HepG2 (cell line): ENCODE data around the gene CIAO3. TPM values are rescaled to one million over a fixed set of nuclear protein-coding genes. Genes with fewer than 3 reads are reported as not detected.
A peak's percentile ranks its signal among the peaks of the same experiment; 100 is the strongest.

Experiments used
- FOXA1 ChIP-seq, 2 experiments: fragments of 450-650 bp in 1 of 2; sonication (generic) in 1 of 2; formaldehyde crosslinking in 1 of 2; IDR thresholded peaks; 2 replicates each; pipeline versions ENCODE4 v1.4.0 to v1.6.1; 2016 to 2020; ENCODE audit warnings: missing genetic modification reagents in 1 of 2
- GABPB1 ChIP-seq: IDR thresholded peaks from 2 replicates; pipeline ENCODE4 v1.6.1; 2016; ENCODE audit warnings: mild to moderate bottlenecking, missing genetic modification reagents, moderate library complexity, missing compliant biosample characterization
- HNF4G ChIP-seq, 2 experiments: sonication (generic) in 1 of 2; formaldehyde crosslinking in 1 of 2; IDR thresholded peaks; 2 replicates each; pipeline versions ENCODE4 v1.4.0 to v1.6.1; 2011 to 2020; ENCODE audit warnings: borderline replicate concordance in 2 of 2, low read depth in 2 of 2, mild to moderate bottlenecking in 2 of 2, low read length in 1 of 2, missing genetic modification reagents in 1 of 2, moderate library complexity in 1 of 2
- HOXA9 ChIP-seq: sonication (generic); formaldehyde crosslinking; IDR thresholded peaks from 2 replicates; pipeline ENCODE4 v1.8.1; 2022; ENCODE audit warnings: missing genetic modification reagents, mild to moderate bottlenecking, moderate library complexity, borderline replicate concordance
- ISL2 ChIP-seq: sonication (generic); formaldehyde crosslinking; IDR thresholded peaks from 2 replicates; pipeline ENCODE4 v1.5.0; 2020; ENCODE audit warnings: missing genetic modification reagents
- KLF12 ChIP-seq: sonication (generic); formaldehyde crosslinking; IDR thresholded peaks from 2 replicates; pipeline ENCODE4 v1.4.0; 2020; ENCODE audit warnings: missing genetic modification reagents, borderline replicate concordance
- MED1 ChIP-seq: sonication (generic); formaldehyde crosslinking; IDR thresholded peaks from 2 replicates; pipeline ENCODE4 v1.4.0; 2020; ENCODE audit warnings: missing genetic modification reagents
- MEIS1 ChIP-seq: sonication (generic); formaldehyde crosslinking; IDR thresholded peaks from 2 replicates; pipeline ENCODE4 v1.9.0; 2021; ENCODE audit warnings: mild to moderate bottlenecking, missing genetic modification reagents, moderate library complexity, borderline replicate concordance
- NFIC ChIP-seq: IDR thresholded peaks from 2 replicates; pipeline ENCODE4 v1.6.1; 2012; ENCODE audit warnings: mild to moderate bottlenecking, low read length, inconsistent platforms
- NFKBIZ ChIP-seq: IDR thresholded peaks from 2 replicates; pipeline ENCODE4 v1.6.1; 2018; ENCODE audit warnings: missing genetic modification reagents, missing compliant biosample characterization
- PCBP1 ChIP-seq: fragments of 200-400 bp; formaldehyde crosslinking; IDR thresholded peaks from 2 replicates; pipeline ENCODE4 v1.6.1; 2017; ENCODE audit warnings: mild to moderate bottlenecking, low read depth, low read length, borderline replicate concordance
- RELA ChIP-seq: sonication (generic); formaldehyde crosslinking; IDR thresholded peaks from 2 replicates; pipeline ENCODE4 v1.4.0; 2020; ENCODE audit warnings: missing genetic modification reagents
- SIX4 ChIP-seq: sonication (generic); formaldehyde crosslinking; IDR thresholded peaks from 2 replicates; pipeline ENCODE4 v1.4.0; 2020; ENCODE audit warnings: missing genetic modification reagents
- ZNF253 ChIP-seq: sonication (generic); formaldehyde crosslinking; IDR thresholded peaks from 2 replicates; pipeline ENCODE4 v1.8.0; 2022; ENCODE audit warnings: mild to moderate bottlenecking, missing genetic modification reagents, borderline replicate concordance
- ZNF460 ChIP-seq: sonication (generic); formaldehyde crosslinking; IDR thresholded peaks from 2 replicates; pipeline ENCODE4 v1.5.1; 2020; ENCODE audit warnings: missing genetic modification reagents, mild to moderate bottlenecking, borderline replicate concordance
- ZNF557 ChIP-seq: sonication (generic); formaldehyde crosslinking; IDR thresholded peaks from 2 replicates; pipeline ENCODE4 v1.4.0; 2020; ENCODE audit warnings: missing genetic modification reagents
- ZNF607 ChIP-seq: sonication (generic); formaldehyde crosslinking; IDR thresholded peaks from 2 replicates; pipeline ENCODE4 v1.5.1; 2020; ENCODE audit warnings: missing genetic modification reagents, mild to moderate bottlenecking, borderline replicate concordance
- ZNF703 ChIP-seq: sonication (generic); formaldehyde crosslinking; IDR thresholded peaks from 2 replicates; pipeline ENCODE4 v1.5.1; 2020; ENCODE audit warnings: missing genetic modification reagents, mild to moderate bottlenecking, moderate library complexity, borderline replicate concordance
- ZNF773 ChIP-seq: sonication (generic); formaldehyde crosslinking; IDR thresholded peaks from 2 replicates; pipeline ENCODE4 v1.4.0; 2020; ENCODE audit warnings: missing genetic modification reagents, borderline replicate concordance
- ZNF878 ChIP-seq: sonication (generic); formaldehyde crosslinking; IDR thresholded peaks from 2 replicates; pipeline ENCODE4 v1.8.1; 2023; ENCODE audit warnings: mild to moderate bottlenecking, missing genetic modification reagents, moderate library complexity
- ZSCAN9 ChIP-seq: IDR thresholded peaks from 2 replicates; pipeline ENCODE4 v1.6.1; 2016; ENCODE audit warnings: borderline replicate concordance
- polyA plus RNA-seq, 8 experiments: library from polyadenylated mRNA; depleted of rRNA in 3 of 8; stranded (reverse) in 7 of 8; unstranded in 1 of 8; fragments of >200 nt; fragmentation: Illumina TruSeq in 4 of 8; extraction: Trizol in 4 of 8; gene quantifications; 2 replicates each; pipeline versions ENCODE4 v1.2.1 to v1.2.3, GENCODE V29; 2011 to 2016; ENCODE audit warnings: low read depth in 4 of 8, missing spikeins in 1 of 8, mixed read lengths in 1 of 8; ENCODE audit not compliant: insufficient read depth in 1 of 8
- total RNA-seq, 5 experiments: library from RNA; depleted of rRNA; stranded (reverse); fragments of >200 nt; fragmentation: Illumina TruSeq; extraction: Trizol; gene quantifications; 2 replicates each; pipeline ENCODE4 v1.2.3, GENCODE V29; 2016; ENCODE audit warnings: low read depth in 1 of 5
- TF ChIP-seq, protein P1 (sequence below): sonication (generic); formaldehyde crosslinking; IDR thresholded peaks from 2 replicates; pipeline ENCODE4 v1.4.0; 2020; ENCODE audit warnings: missing genetic modification reagents
- TF ChIP-seq, protein P2 (sequence below): sonication (generic); formaldehyde crosslinking; IDR thresholded peaks from 2 replicates; pipeline ENCODE4 v1.8.1; 2023; ENCODE audit warnings: mild to moderate bottlenecking, missing genetic modification reagents, borderline replicate concordance
- TF ChIP-seq, protein P3 (sequence below), 2 experiments: sonication (generic) in 1 of 2; formaldehyde crosslinking in 1 of 2; IDR thresholded peaks; 2 replicates each; pipeline versions ENCODE4 v1.5.1 to v1.6.1; 2011 to 2020; ENCODE audit warnings: borderline replicate concordance in 1 of 2, low read depth in 1 of 2, low read length in 1 of 2, mild to moderate bottlenecking in 1 of 2, missing genetic modification reagents in 1 of 2, moderate library complexity in 1 of 2

CIAO3 gene
- total and polyA plus RNA-seq, 2 of the 13 experiments (the other 11 are each of a cell fraction or from before 2014, with no cell fraction given) = 21.7 to 25.0 TPM

DNA sequence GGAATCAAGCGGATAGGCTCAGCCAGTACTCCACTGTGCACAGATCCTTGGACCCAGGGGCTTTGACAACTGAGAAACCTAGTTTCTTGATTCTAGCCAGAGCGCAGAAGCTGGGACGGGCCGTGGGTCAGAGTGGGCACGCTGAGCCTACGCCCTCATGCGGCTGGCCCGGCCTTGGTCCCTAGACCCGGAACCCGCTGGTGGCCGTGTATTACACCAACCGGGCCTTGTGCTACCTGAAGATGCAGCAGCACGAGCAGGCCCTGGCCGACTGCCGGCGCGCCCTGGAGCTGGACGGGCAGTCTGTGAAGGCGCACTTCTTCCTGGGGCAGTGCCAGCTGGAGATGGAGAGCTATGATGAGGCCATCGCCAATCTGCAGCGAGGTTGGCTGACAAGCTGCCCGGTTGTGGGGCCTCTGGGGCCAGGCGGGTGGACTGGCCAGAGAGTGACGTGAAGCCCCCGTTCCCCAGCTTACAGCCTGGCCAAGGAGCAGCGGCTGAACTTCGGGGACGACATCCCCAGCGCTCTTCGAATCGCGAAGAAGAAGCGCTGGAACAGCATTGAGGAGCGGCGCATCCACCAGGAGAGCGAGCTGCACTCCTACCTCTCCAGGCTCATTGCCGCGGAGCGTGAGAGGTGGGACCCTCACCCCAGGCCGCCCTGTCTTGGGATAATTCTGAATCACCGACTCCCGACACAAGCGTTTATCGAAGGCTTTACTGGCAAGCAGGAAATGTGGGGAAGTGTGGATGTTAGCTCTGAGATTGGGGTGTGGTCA, 59.6 kb downstream of the CIAO3 start (continued):
- TF ChIP-seq ZNF460 = no peak
- TF ChIP-seq SIX4 (CRISPR knock-in tag) = no peak
- no peak for TF ChIP-seq MEIS1
- no peak for TF ChIP-seq ZNF773 (CRISPR knock-in tag)
- TF ChIP-seq, protein P1, sequence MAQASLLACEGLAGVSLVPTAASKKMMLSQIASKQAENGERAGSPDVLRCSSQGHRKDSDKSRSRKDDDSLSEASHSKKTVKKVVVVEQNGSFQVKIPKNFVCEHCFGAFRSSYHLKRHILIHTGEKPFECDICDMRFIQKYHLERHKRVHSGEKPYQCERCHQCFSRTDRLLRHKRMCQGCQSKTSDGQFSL = no peak
- no peak for TF ChIP-seq RELA (CRISPR knock-in tag)
- TF ChIP-seq ZNF703 = no peak
- no peak for TF ChIP-seq FOXA1 (IDR thresholded peaks at IDR 0.05)
- TF ChIP-seq FOXA1 (CRISPR knock-in tag; IDR thresholded peaks at IDR 0.05) = no peak
- peak; percentile 54 for TF ChIP-seq GABPB1
- peak; percentile 37; the same call in 1 of the 2 replicates for TF ChIP-seq MED1 (CRISPR knock-in tag)
- TF ChIP-seq ZNF253 (CRISPR knock-in tag) = peak; percentile 62; the same call in 1 of the 2 replicates
- no peak for TF ChIP-seq ZNF557 (CRISPR knock-in tag)
- TF ChIP-seq, protein P2, sequence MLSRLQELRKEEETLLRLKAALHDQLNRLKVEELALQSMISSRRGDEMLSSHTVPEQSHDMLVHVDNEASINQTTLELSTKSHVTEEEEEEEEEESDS (CRISPR knock-in tag) = no peak
- TF ChIP-seq HNF4G (IDR thresholded peaks at IDR 0.05; ENCODE audit: borderline replicate concordance, low read depth, low read length) = no peak
- TF ChIP-seq HNF4G (CRISPR knock-in tag; IDR thresholded peaks at IDR 0.05; ENCODE audit: borderline replicate concordance, low read depth) = 0 out of 2 replicates have a peak, but pooled peaks have one; percentile 34
- TF ChIP-seq ZNF607 (CRISPR knock-in tag) = no peak
- no peak for TF ChIP-seq ZSCAN9
- no peak for TF ChIP-seq ZNF878 (CRISPR knock-in tag)
- TF ChIP-seq ISL2 = no peak
- TF ChIP-seq NFIC = no peak
- no peak for TF ChIP-seq HOXA9 (CRISPR knock-in tag)
- TF ChIP-seq, protein P3, sequence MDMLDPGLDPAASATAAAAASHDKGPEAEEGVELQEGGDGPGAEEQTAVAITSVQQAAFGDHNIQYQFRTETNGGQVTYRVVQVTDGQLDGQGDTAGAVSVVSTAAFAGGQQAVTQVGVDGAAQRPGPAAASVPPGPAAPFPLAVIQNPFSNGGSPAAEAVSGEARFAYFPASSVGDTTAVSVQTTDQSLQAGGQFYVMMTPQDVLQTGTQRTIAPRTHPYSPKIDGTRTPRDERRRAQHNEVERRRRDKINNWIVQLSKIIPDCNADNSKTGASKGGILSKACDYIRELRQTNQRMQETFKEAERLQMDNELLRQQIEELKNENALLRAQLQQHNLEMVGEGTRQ (IDR thresholded peaks at IDR 0.05; ENCODE audit: low read depth, low read length) = no peak
- TF ChIP-seq, protein P3 (CRISPR knock-in tag; IDR thresholded peaks at IDR 0.05; ENCODE audit: borderline replicate concordance) = no peak
- TF ChIP-seq NFKBIZ (CRISPR knock-in tag) = no peak
- 0 out of 2 replicates have a peak, but pooled peaks have one; percentile 7 for TF ChIP-seq KLF12 (CRISPR knock-in tag)
- no peak for TF ChIP-seq PCBP1
